Measurements from ENCODE around the gene FSIP1.

The FSIP1 gene

GRCh38 chr15:39582286-39582976 lies 200.2 kb downstream of the FSIP1 start:
- DNase-seq (ENCODE audit: low read depth) = no peak

- no peak for DNase-seq (ENCODE audit: low read depth)
Observed at GRCh38 chr15:39581793-39582285, 200.8 kb downstream of the FSIP1 start.

- no peak for DNase-seq (ENCODE audit: low read depth)
Observed at GRCh38 chr15:39581242-39581792, 201.3 kb downstream of the FSIP1 start.

- peak; percentile 10 for DNase-seq (ENCODE audit: low read depth)
Observed at GRCh38 chr15:39580485-39581241, 202.0 kb downstream of the FSIP1 start, which contains the start of gene THBS1. Gene THBS1, plus strand, starts transcription at chr15:39581079. Its CDS starts 779 bp downstream, at chr15:39581858.

- DNase-seq (ENCODE audit: low read depth) = peak; percentile 88
Observed at GRCh38 chr15:39580117-39580484, 202.5 kb downstream of the FSIP1 start.

- no peak for DNase-seq (ENCODE audit: low read depth)
Observed at GRCh38 chr15:39579487-39580116, 203.0 kb downstream of the FSIP1 start.

- no peak for DNase-seq (ENCODE audit: low read depth)
Observed at GRCh38 chr15:39578851-39579486, 203.7 kb downstream of the FSIP1 start.

- DNase-seq (ENCODE audit: low read depth) = no peak
Observed at GRCh38 chr15:39575180-39575579, 207.5 kb downstream of the FSIP1 start.

GRCh38 chr15:39574427-39574826 lies 208.2 kb downstream of the FSIP1 start:
- DNase-seq (ENCODE audit: low read depth) = no peak

- DNase-seq (ENCODE audit: low read depth) = no peak
Observed at GRCh38 chr15:39573844-39574243, 208.8 kb downstream of the FSIP1 start.

GRCh38 chr15:39573287-39573686 lies 209.4 kb downstream of the FSIP1 start:
- DNase-seq (ENCODE audit: low read depth) = no peak

GRCh38 chr15:39565851-39566250 lies 216.8 kb downstream of the FSIP1 start:
- DNase-seq (ENCODE audit: low read depth) = no peak

GRCh38 chr15:39564972-39565665 lies 217.5 kb downstream of the FSIP1 start:
- DNase-seq (ENCODE audit: low read depth) = no peak

GRCh38 chr15:39558421-39558820 lies 224.2 kb downstream of the FSIP1 start:
- DNase-seq (ENCODE audit: low read depth) = no peak

- no peak for DNase-seq (ENCODE audit: low read depth)
Observed at GRCh38 chr15:39556461-39556860, 226.2 kb downstream of the FSIP1 start.

GRCh38 chr15:39555885-39556284 lies 226.8 kb downstream of the FSIP1 start:
- no peak for DNase-seq (ENCODE audit: low read depth)

GRCh38 chr15:39554746-39555387 lies 227.8 kb downstream of the FSIP1 start:
- DNase-seq (ENCODE audit: low read depth) = no peak

- DNase-seq (ENCODE audit: low read depth) = no peak
Observed at GRCh38 chr15:39553947-39554693, 228.5 kb downstream of the FSIP1 start.

- no peak for DNase-seq (ENCODE audit: low read depth)
Observed at GRCh38 chr15:39552556-39552955, 230.1 kb downstream of the FSIP1 start.

GRCh38 chr15:39551476-39551875 lies 231.2 kb downstream of the FSIP1 start:
- DNase-seq (ENCODE audit: low read depth) = no peak

Data from stimulated activated CD8-positive, alpha-beta memory T cell treated with anti-CD3 and anti-CD28 coated beads, Interleukin-15, amount 100 ng/mL, for 24 hours (primary cell).